Pancreas (tissue), 10 donors: Measurements from ENCODE around the gene MAD1L1. TPM values are rescaled to one million over a fixed set of nuclear protein-coding genes. Genes with fewer than 3 reads are reported as not detected.

Source experiments
- ATAC-seq, 4 donors: fragments of 200-7000 bp; cut with Tn5 transposase; one replicate each; pipeline versions ENCODE4 v1.8.0 to v1.9.1; 2020; ENCODE audit warnings: mild to moderate bottlenecking in 4 of 4, moderate library complexity in 4 of 4
- DNase-seq, 6 donors: peaks; one replicate each; pipeline ENCODE4 v3.0.0-alpha.2; 2020
- FAIRE-seq: peaks from 2 replicates; lab custom pipeline; 2012; peaks lifted over from hg19 to GRCh38; lab: Jason Lieb, UNC
- H3K27ac ChIP-seq, 4 donors: fragments of 200-600 bp; sonication (generic); 1 replicate in 3 of 4; 2 replicates in 1 of 4; pipeline versions ENCODE4 v1.5.0 to v1.8.0; 2020
- H3K27me3 ChIP-seq, 4 donors: fragments of 200-600 bp; one replicate each; pipeline ENCODE4 v1.8.0; 2021
- H3K36me3 ChIP-seq, 3 donors: fragments of 200-600 bp; sonication (generic) in 1 of 3; one replicate each; pipeline versions ENCODE4 v1.5.0 to v1.8.0; 2020 to 2021
- H3K4me1 ChIP-seq, 3 donors: fragments of 200-600 bp; one replicate each; pipeline ENCODE4 v1.8.0; 2021
- H3K4me3 ChIP-seq, 4 donors: fragments of 200-600 bp; sonication (generic) in 2 of 4; one replicate each; pipeline versions ENCODE4 v1.5.0 to v1.8.0; 2020 to 2021
- H3K9me3 ChIP-seq, 4 donors: fragments of 200-600 bp; one replicate each; pipeline ENCODE4 v1.8.0; 2021
- CTCF ChIP-seq, 4 donors: fragments of 200-600 bp; sonication (generic) in 3 of 4; IDR thresholded peaks; one replicate each; pipeline versions ENCODE4 v1.5.0 to v1.8.0; 2021; ENCODE audit warnings: antibody characterized with exemption in 4 of 4
- WGBS, 2 donors: extraction: QIAGEN DNeasy Blood & Tissue Kit; methylation state at CpG; one replicate each; pipeline ENCODE4 v1.1.7; 2013; 5-methylcytosine and 5-hydroxymethylcytosine counted together
- intact Hi-C, 3 donors: fragments of 100-400 bp; cut with DNase I; formaldehyde crosslinking; loops; one replicate each; pipeline versions ENCODE4 v1.11.1 to v1.14.2; 2022
- polyA plus RNA-seq, 2 donors: library from polyadenylated mRNA; stranded (reverse); fragments of 200-250 nt; gene quantifications; one replicate each; pipeline ENCODE4 v1.2.3, GENCODE V29; 2013
- total RNA-seq, 6 donors: library from RNA; stranded (reverse); fragmentation: NEBNext Ultra II Directional in 4 of 6; extraction: Animal tissue kit (Norgen Biotek cat#: 25700) in 4 of 6; gene quantifications; one replicate each; pipeline versions ENCODE4 v1.2.1 to v1.2.4, GENCODE V29; 2021 to 2023
- donor health status: healthy with polysubstance abuse.
- donor health status: DM: no; HTN: no; CAD: no; lungs with moderate emphysema.
- donor health status: DM: no; HTN: no; CAD: no.
- donor health status: control.
- donor health status: control.
- donor health status: Bipolar disorder and iron deficiency.
- donor health status: DM: yes; HTN: yes; CAD: no.
- donor health status: DM: no; HTN: no; CAD: no.
- donor health status: DM: no; HTN: no; CAD: no.
- donor health status: DM: yes; HTN: yes; CAD: no.

The MAD1L1 gene
- total and polyA plus RNA-seq, 8 donors, result 9.8 to 28.2 (median 11.9) TPM

- Histone ChIP-seq H3K27ac (no peak overlapping the region), H3K9me3 (no peaks in the 10 kb centered on the region), H3K4me1 (peaks cover 0 to 7% (median 0%) of the 10 kb centered on the region in 3 donors), H3K36me3 (no peaks in the 10 kb centered on the region), H3K4me3 (no peak overlapping the region), H3K27me3 (no peaks in the 10 kb centered on the region)
- FAIRE-seq (no peak), ATAC-seq (peak; percentile 83 to 93 (median 86)), DNase-seq (peak in 5 of 6 donors; percentile 73 to 79 (median 78))
- no peak for TF ChIP-seq CTCF (IDR thresholded peaks at IDR 0.05)
- 62 to 64% methylated on average over 21 to 22 of the region's 22 CpGs for WGBS, 2 donors
- intact Hi-C loops, result no loop called here
Measured at GRCh38 chr7:1919539-1920265, 313.0 kb downstream of the MAD1L1 start.

- WGBS, 2 donors, result 91 to 96% methylated on average over 25 of the region's 25 CpGs
- H3K36me3 ChIP-seq, result no peaks in the 10 kb centered on the region
- no peak overlapping the region for H3K27ac ChIP-seq
- peaks cover 0 to 7% (median 0%) of the 10 kb centered on the region in 3 donors for H3K4me1 ChIP-seq
- intact Hi-C loops, result no loop called here
- ATAC-seq (no peak), FAIRE-seq (no peak), DNase-seq (peak in 2 of 6 donors; percentile 21 to 71)
- H3K9me3 ChIP-seq, result no peaks in the 10 kb centered on the region
- no peaks in the 10 kb centered on the region for H3K27me3 ChIP-seq
- H3K4me3 ChIP-seq, result no peak overlapping the region
- no peak for TF ChIP-seq CTCF (IDR thresholded peaks at IDR 0.05)
Measured at GRCh38 chr7:1918881-1919525, 313.7 kb downstream of the MAD1L1 start.

- no peak for ATAC-seq
- no peaks in the 10 kb centered on the region for H3K9me3 ChIP-seq
- no peak overlapping the region for H3K4me3 ChIP-seq
- 96% methylated on average over 20 to 23 of the region's 23 CpGs for WGBS, 2 donors
- peaks cover 0 to 7% (median 0%) of the 10 kb centered on the region in 3 donors for H3K4me1 ChIP-seq
- no peak overlapping the region for H3K27ac ChIP-seq
- TF ChIP-seq CTCF (IDR thresholded peaks at IDR 0.05), result no peak
- intact Hi-C loops, result no loop called here
- H3K36me3 ChIP-seq, result no peaks in the 10 kb centered on the region
- FAIRE-seq, result no peak
- H3K27me3 ChIP-seq, result no peaks in the 10 kb centered on the region
- DNase-seq, result peak in 2 of 6 donors; percentile 12 to 79
Measured at GRCh38 chr7:1918063-1918645, 314.6 kb downstream of the MAD1L1 start.

- ATAC-seq (no peak), FAIRE-seq (no peak), DNase-seq (peak in 2 of 6 donors; percentile 19 to 56)
- Histone ChIP-seq H3K27me3 (no peaks in the 10 kb centered on the region), H3K36me3 (no peaks in the 10 kb centered on the region), H3K4me1 (peaks cover 0 to 7% (median 0%) of the 10 kb centered on the region in 3 donors), H3K4me3 (no peak overlapping the region), H3K27ac (no peak overlapping the region), H3K9me3 (no peaks in the 10 kb centered on the region)
- intact Hi-C loops, result no loop called here
- WGBS, 2 donors, result 92% methylated on average over 29 to 31 of the region's 31 CpGs
- no peak for TF ChIP-seq CTCF (IDR thresholded peaks at IDR 0.05)
Measured at GRCh38 chr7:1917221-1918062, 315.3 kb downstream of the MAD1L1 start.
